HL-60 (cell line): ENCODE results near the gene CD34.

Experiments used
- GABPA ChIP-seq: IDR thresholded peaks from 2 replicates; pipeline ENCODE4 v1.6.1; 2012; ENCODE audit warnings: low read depth
- POLR2AphosphoS5 ChIP-seq: IDR thresholded peaks from 2 replicates; pipeline ENCODE4 v1.6.1; 2012; ENCODE audit warnings: low read depth
- SPI1 ChIP-seq: IDR thresholded peaks from 2 replicates; pipeline ENCODE4 v1.6.1; 2012; ENCODE audit warnings: low read depth, mild to moderate bottlenecking, borderline replicate concordance
- TF ChIP-seq, protein P1 (sequence below): IDR thresholded peaks from one replicate; pipeline ENCODE4 v1.5.1; 2011; ENCODE audit warnings: low read length, control low read depth, inconsistent platforms; ENCODE audit not compliant: insufficient read depth
- TF ChIP-seq, protein P2 (sequence below): IDR thresholded peaks from 2 replicates; pipeline ENCODE4 v1.6.1; 2012; ENCODE audit warnings: low read depth; ENCODE audit not compliant: insufficient replicate concordance

DNA sequence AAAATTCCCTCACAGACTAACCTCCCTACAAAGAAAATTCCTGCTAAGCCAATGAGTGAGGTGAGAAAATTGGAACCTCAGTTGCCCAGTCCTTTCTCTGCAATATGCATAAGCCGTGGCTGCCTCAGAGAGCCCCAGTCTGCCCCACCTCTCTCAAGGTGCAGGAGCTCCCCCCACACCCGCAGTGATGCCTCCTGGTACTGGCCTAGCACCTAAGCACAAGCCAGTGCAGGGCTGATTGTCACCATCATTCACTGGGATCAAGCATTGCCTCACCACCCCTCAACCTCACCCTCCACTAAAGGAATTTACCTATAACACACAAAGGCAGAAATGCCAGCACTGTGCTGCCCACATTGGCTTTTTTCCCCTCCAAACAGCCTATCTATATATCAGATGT is 56.9 kb downstream of the CD34 start:
- TF ChIP-seq, protein P1, sequence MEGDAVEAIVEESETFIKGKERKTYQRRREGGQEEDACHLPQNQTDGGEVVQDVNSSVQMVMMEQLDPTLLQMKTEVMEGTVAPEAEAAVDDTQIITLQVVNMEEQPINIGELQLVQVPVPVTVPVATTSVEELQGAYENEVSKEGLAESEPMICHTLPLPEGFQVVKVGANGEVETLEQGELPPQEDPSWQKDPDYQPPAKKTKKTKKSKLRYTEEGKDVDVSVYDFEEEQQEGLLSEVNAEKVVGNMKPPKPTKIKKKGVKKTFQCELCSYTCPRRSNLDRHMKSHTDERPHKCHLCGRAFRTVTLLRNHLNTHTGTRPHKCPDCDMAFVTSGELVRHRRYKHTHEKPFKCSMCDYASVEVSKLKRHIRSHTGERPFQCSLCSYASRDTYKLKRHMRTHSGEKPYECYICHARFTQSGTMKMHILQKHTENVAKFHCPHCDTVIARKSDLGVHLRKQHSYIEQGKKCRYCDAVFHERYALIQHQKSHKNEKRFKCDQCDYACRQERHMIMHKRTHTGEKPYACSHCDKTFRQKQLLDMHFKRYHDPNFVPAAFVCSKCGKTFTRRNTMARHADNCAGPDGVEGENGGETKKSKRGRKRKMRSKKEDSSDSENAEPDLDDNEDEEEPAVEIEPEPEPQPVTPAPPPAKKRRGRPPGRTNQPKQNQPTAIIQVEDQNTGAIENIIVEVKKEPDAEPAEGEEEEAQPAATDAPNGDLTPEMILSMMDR: no peak
- TF ChIP-seq POLR2AphosphoS5: no peak
- TF ChIP-seq GABPA: no peak
- TF ChIP-seq, protein P2, sequence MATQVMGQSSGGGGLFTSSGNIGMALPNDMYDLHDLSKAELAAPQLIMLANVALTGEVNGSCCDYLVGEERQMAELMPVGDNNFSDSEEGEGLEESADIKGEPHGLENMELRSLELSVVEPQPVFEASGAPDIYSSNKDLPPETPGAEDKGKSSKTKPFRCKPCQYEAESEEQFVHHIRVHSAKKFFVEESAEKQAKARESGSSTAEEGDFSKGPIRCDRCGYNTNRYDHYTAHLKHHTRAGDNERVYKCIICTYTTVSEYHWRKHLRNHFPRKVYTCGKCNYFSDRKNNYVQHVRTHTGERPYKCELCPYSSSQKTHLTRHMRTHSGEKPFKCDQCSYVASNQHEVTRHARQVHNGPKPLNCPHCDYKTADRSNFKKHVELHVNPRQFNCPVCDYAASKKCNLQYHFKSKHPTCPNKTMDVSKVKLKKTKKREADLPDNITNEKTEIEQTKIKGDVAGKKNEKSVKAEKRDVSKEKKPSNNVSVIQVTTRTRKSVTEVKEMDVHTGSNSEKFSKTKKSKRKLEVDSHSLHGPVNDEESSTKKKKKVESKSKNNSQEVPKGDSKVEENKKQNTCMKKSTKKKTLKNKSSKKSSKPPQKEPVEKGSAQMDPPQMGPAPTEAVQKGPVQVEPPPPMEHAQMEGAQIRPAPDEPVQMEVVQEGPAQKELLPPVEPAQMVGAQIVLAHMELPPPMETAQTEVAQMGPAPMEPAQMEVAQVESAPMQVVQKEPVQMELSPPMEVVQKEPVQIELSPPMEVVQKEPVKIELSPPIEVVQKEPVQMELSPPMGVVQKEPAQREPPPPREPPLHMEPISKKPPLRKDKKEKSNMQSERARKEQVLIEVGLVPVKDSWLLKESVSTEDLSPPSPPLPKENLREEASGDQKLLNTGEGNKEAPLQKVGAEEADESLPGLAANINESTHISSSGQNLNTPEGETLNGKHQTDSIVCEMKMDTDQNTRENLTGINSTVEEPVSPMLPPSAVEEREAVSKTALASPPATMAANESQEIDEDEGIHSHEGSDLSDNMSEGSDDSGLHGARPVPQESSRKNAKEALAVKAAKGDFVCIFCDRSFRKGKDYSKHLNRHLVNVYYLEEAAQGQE: no peak
- no peak for TF ChIP-seq SPI1
